Upper lobe of right lung (tissue), 1 donor: Measurements from ENCODE around the gene CKB. TPM values are rescaled to one million over a fixed set of nuclear protein-coding genes. Genes with fewer than 3 reads are reported as not detected.

Source experiments
- ATAC-seq: fragments of 200-7000 bp; cut with Tn5 transposase; one replicate; pipeline ENCODE4 v1.9.1; 2020; ENCODE audit warnings: mild to moderate bottlenecking, moderate library complexity
- DNase-seq: peaks from one replicate; pipeline ENCODE4 v3.0.0-alpha.2; 2020
- H3K27ac ChIP-seq: fragments of 200-600 bp; one replicate; pipeline ENCODE4 v1.8.0; 2022
- H3K27me3 ChIP-seq: fragments of 200-600 bp; one replicate; pipeline ENCODE4 v1.8.0; 2022; ENCODE audit warnings: mild to moderate bottlenecking
- H3K36me3 ChIP-seq: fragments of 200-600 bp; one replicate; pipeline ENCODE4 v1.8.0; 2022
- H3K4me1 ChIP-seq: fragments of 200-600 bp; one replicate; pipeline ENCODE4 v1.8.0; 2022
- H3K4me3 ChIP-seq: fragments of 200-600 bp; one replicate; pipeline ENCODE4 v1.8.0; 2022; ENCODE audit warnings: mild to moderate bottlenecking
- H3K9me3 ChIP-seq: fragments of 200-600 bp; one replicate; pipeline ENCODE4 v1.8.0; 2022
- CTCF ChIP-seq: fragments of 200-600 bp; IDR thresholded peaks from one replicate; pipeline ENCODE4 v1.8.0; 2022; ENCODE audit warnings: antibody characterized with exemption
- intact Hi-C: fragments of 100-400 bp; cut with DNase I; formaldehyde crosslinking; loops from one replicate; pipeline ENCODE4 v1.11.0; 2022
- total RNA-seq: library from RNA; stranded (reverse); fragmentation: NEBNext Ultra II Directional; extraction: Animal tissue kit (Norgen Biotek cat#: 25700); gene quantifications from one replicate; pipeline ENCODE4 v1.2.1, GENCODE V29; 2021
- donor health status: DM: no; HTN: yes; CAD: no; lungs with severe emphysema.

Gene CKB
- total RNA-seq, 1 donor from 2014 or later, result 148 TPM

GRCh38 chr14:103507751-103508150 lies 14.9 kb downstream of the CKB start:
- peaks cover 6% of the 10 kb centered on the region for H3K4me1 ChIP-seq
- no peaks in the 10 kb centered on the region for H3K27me3 ChIP-seq
- H3K27ac ChIP-seq, result no peak overlapping the region
- ATAC-seq (no peak), DNase-seq (no peak)
- H3K9me3 ChIP-seq, result no peaks in the 10 kb centered on the region
- no peak overlapping the region for H3K4me3 ChIP-seq
- TF ChIP-seq CTCF, result no peak
- peaks cover 66% of the 10 kb centered on the region for H3K36me3 ChIP-seq
- intact Hi-C loops, result no loop called here

GRCh38 chr14:103504991-103505565 lies 17.6 kb downstream of the CKB start:
- Histone ChIP-seq H3K36me3 (peaks cover 73% of the 10 kb centered on the region), H3K27me3 (no peaks in the 10 kb centered on the region), H3K4me1 (peaks cover 6% of the 10 kb centered on the region), H3K27ac (no peak overlapping the region), H3K9me3 (no peaks in the 10 kb centered on the region), H3K4me3 (no peak overlapping the region)
- TF ChIP-seq CTCF, result no peak
- ATAC-seq (no peak), DNase-seq (no peak)
- intact Hi-C loops, result loop anchor here (5.0 kb wide), 1 partner anchor 42 kb away; no protein-coding TSS in a partner anchor

GRCh38 chr14:103503296-103503695 lies 19.3 kb downstream of the CKB start:
- TF ChIP-seq CTCF, result no peak
- ATAC-seq (no peak), DNase-seq (no peak)
- intact Hi-C loops, result loop anchor here (5.0 kb wide), 1 partner anchor 44 kb away; no protein-coding TSS in a partner anchor
- Histone ChIP-seq H3K27me3 (no peaks in the 10 kb centered on the region), H3K9me3 (no peaks in the 10 kb centered on the region), H3K36me3 (peaks cover 78% of the 10 kb centered on the region), H3K27ac (no peak overlapping the region), H3K4me3 (no peak overlapping the region), H3K4me1 (peaks cover 6% of the 10 kb centered on the region)

GRCh38 chr14:103502877-103503276 lies 19.8 kb downstream of the CKB start:
- Histone ChIP-seq H3K27ac (no peak overlapping the region), H3K9me3 (no peaks in the 10 kb centered on the region), H3K4me3 (no peak overlapping the region), H3K36me3 (peaks cover 78% of the 10 kb centered on the region), H3K27me3 (no peaks in the 10 kb centered on the region), H3K4me1 (peaks cover 6% of the 10 kb centered on the region)
- no peak for ATAC-seq
- DNase-seq, result no peak
- TF ChIP-seq CTCF, result no peak
- intact Hi-C loops, result loop anchor here (5.0 kb wide), 1 partner anchor 44 kb away; no protein-coding TSS in a partner anchor

- H3K27me3 ChIP-seq, result no peaks in the 10 kb centered on the region
- intact Hi-C loops, result loop anchor here (5.0 kb wide), 1 partner anchor 45 kb away; no protein-coding TSS in a partner anchor
- DNase-seq (no peak), ATAC-seq (no peak)
- H3K36me3 ChIP-seq, result peaks cover 80% of the 10 kb centered on the region
- no peak for TF ChIP-seq CTCF
- H3K4me3 ChIP-seq, result no peak overlapping the region
- no peaks in the 10 kb centered on the region for H3K9me3 ChIP-seq
- H3K27ac ChIP-seq, result no peak overlapping the region
- H3K4me1 ChIP-seq, result peaks cover 6% of the 10 kb centered on the region
These were observed 20.5 kb downstream of the CKB start for GRCh38 chr14:103501921-103502669.
